ENCODE results near the gene PLD5.
"Not testable (repeated sequence)": the region's sequence is repeated elsewhere in the genome, so short reads cannot be mapped to it uniquely, and the experiment has no call there.

DNA sequence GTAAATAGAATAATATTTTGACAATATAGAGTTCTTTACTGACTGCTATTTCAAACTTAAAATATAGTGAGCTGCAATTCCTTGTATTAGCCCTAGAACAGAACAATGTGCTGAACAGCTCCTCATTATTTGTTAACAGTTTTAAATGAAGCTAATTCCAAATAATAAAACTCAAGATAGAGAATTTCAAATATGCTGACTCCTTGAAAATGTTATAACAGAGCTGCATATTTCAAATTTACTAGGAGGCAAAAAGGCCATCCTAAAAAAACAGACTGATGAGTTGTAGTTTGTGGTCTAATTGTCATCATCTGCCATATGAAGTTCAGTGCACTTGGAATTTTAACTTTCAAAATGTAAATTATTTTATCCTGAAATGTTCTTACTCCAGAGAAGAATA lies 197.1 kb downstream of the PLD5 start:
- TF ChIP-seq, protein P1, sequence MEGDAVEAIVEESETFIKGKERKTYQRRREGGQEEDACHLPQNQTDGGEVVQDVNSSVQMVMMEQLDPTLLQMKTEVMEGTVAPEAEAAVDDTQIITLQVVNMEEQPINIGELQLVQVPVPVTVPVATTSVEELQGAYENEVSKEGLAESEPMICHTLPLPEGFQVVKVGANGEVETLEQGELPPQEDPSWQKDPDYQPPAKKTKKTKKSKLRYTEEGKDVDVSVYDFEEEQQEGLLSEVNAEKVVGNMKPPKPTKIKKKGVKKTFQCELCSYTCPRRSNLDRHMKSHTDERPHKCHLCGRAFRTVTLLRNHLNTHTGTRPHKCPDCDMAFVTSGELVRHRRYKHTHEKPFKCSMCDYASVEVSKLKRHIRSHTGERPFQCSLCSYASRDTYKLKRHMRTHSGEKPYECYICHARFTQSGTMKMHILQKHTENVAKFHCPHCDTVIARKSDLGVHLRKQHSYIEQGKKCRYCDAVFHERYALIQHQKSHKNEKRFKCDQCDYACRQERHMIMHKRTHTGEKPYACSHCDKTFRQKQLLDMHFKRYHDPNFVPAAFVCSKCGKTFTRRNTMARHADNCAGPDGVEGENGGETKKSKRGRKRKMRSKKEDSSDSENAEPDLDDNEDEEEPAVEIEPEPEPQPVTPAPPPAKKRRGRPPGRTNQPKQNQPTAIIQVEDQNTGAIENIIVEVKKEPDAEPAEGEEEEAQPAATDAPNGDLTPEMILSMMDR (IDR thresholded peaks at IDR 0.05) = not testable (repeated sequence)
- TF ChIP-seq POLR2A (IDR thresholded peaks at IDR 0.05) = not testable (repeated sequence)
